NB4 (cell line): ENCODE measurements around the gene CYB561D1.

Experiments used
- CTCF ChIP-seq: IDR thresholded peaks from one replicate; pipeline ENCODE4 v1.5.1; 2012; ENCODE audit warnings: low read depth, low read length
- MAX ChIP-seq: IDR thresholded peaks from 2 replicates; pipeline ENCODE4 v1.6.1; 2011; ENCODE audit warnings: low read depth, low read length
- MYC ChIP-seq: IDR thresholded peaks from 2 replicates; pipeline ENCODE4 v1.6.1; 2011; ENCODE audit warnings: low read depth, low read length
- POLR2A ChIP-seq: IDR thresholded peaks from 2 replicates; pipeline ENCODE4 v1.6.1; 2011; ENCODE audit warnings: mild to moderate bottlenecking; ENCODE audit not compliant: insufficient read length; ENCODE audit errors: extremely low read depth

GRCh38 chr1:109476825-109477224 lies 17.1 kb upstream of the CYB561D1 start:
- no peak for TF ChIP-seq CTCF
- TF ChIP-seq POLR2A = no peak
- TF ChIP-seq MAX = no peak
- TF ChIP-seq MYC = no peak
